ENCODE results near the gene RPS6KA2. TPM values are rescaled to one million over a fixed set of nuclear protein-coding genes. Genes with fewer than 3 reads are reported as not detected.
"Not testable (repeated sequence)": the region's sequence is repeated elsewhere in the genome, so short reads cannot be mapped to it uniquely, and the experiment has no call there.

Gene RPS6KA2
- total RNA-seq, 1 donor from 2014 or later = 34.9 TPM

- no peak for DNase-seq (ENCODE audit: low read depth)
Observed at GRCh38 chr6:166635013-166635970, 8.2 kb upstream of the RPS6KA2 start.

GRCh38 chr6:166634581-166634980, 7.5 kb upstream of the RPS6KA2 start:
- not testable (repeated sequence) for DNase-seq (ENCODE audit: low read depth)

DNA sequence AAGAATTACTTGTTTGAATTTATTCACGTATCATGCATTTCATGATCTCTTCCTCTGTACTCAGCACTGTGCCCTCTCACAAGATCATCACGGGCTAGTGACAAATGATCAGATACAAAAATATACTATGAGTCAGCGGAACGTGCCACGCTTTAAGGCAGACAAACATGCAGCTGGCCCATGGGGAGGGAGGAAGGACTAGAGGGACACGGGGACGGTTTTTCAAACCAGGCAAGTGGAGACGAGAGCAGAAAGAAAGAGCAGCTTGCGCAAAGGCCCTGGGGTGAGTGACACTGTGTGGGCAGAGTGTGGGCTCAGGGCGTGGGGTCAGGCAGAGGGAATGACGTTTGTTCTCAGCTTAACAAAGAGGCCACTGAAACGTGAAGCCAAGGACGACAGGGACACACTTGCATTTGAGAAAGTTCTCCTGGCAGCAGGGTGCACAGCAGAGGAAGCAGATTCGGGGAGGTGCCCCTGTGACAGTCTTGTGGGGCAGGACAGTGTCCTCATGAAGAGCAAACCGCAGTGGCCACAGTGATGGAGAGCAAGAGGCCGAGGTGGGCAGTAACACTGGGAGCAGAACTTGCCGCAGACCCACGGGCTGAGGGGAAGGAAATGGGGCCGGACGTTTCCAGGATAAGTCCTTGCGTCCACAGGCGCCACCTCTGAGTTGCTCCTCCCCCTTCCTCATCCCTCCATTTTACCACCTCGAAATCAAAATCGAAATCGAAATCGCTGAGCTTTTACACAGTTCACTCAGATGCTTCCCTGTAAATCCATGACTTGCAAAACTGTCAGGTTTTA, 6.9 kb upstream of the RPS6KA2 start:
- no peak for DNase-seq (ENCODE audit: low read depth)

DNA sequence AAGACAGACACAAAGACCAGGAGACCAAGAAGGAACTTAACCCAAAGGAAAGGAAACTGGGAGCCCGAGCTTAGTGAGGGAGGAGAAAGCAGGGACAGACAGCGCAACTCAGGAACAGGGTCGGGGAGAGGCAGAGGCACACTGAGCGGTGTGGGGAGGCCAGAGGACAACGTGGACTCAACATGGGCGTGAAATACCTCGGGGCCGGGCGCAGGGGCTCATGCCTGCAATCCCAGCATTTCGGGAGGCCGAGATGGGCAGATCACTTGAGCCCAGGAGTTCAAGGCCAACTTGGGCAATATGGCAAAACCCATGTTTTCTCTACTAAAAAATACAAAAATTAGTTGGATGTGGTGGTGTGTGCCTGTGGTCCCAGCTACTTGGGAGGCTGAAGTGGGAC, 5.7 kb upstream of the RPS6KA2 start:
- DNase-seq (ENCODE audit: low read depth) = no peak

GRCh38 chr6:166630462-166630861, 3.4 kb upstream of the RPS6KA2 start:
- DNase-seq (ENCODE audit: low read depth) = no peak

GRCh38 chr6:166629628-166630027, 2.6 kb upstream of the RPS6KA2 start:
- no peak for DNase-seq (ENCODE audit: low read depth)

DNA sequence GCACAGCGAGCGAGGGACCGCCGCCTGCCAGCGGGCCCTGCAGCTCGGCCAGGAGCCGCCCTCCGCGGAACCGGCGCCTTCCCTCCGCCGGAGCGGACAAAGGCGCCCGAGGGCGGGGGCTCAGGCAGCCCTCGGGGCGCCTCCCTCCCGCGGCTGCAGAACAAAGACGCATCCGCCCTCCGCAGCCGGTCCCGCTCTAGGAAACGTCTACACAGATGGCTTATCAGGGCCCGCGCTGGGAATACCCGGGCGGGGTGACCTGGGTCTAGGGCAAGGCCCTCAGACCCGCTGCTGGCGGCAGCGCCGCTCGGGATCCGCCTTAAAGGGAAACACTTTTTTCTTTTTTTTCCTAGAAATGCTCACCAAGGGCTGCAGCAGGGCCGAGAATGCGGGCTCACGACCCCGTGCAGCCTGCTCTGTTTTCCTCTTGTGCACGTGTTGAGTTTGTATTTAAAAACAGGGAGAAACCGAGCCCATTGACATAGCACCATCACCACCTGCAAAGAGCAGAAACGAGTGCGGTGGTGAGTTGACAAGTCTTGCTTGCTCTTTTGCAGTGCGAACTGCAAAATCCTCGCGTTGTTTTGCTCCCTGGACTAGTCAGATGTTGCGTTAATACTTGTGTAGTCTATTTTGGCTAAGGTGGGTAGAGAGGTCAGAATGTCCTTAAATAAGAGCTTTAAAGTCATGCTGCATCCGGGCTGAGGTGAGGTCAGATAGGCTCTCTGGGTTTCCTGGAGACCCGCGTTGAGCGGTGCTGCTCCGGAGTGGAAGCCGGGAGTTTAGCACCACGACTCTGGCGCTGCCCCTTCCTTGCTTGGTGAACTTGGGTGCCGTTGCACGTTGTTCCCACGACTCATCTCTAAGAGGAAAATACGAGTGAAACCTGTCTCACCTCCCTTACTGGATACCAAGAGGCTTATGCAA, 1.1 kb upstream of the RPS6KA2 start:
- DNase-seq (ENCODE audit: low read depth) = peak; percentile 33

DNA sequence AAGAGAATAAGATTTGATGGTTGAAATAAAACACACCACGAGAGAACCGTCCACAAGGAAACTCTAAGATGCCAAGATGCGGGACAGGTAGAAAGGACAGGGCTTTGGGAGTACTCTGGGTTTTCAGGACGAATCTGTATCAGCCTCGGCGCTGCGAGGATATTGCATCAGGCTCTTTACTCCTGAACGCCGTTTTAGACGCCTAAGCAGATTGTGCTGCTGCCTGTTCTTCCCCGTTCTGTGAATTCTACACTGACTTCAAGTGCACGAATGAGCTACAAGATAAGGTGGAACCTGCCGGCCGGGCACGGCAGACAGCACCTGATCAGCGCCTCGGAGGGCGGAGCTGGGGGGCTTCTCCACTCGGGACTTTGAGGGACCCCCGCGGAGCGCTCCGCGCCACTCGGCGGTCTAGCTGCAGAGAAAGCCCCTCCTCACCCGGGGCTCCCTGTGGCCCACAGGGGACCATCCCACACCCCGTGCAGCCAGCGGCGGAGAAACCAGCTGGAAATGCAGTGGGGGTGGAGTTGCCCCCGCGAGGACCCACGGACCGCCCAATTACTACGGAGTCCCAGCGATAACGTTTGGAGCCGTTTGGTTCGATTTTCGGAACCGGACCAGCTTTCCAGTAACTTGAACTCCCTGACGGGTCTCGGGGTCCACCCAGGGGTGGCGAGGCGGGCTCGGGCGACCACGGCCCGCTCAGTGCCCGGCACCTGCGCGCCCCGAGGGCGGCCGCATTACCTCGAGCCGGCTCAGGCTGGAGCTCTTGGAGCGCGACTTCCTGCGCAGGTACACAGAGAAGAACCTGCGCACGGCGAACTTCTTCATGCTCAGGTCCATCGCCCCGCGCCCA, 646 bp downstream of the RPS6KA2 start:
- peak; percentile 45 for DNase-seq (ENCODE audit: low read depth)

DNA sequence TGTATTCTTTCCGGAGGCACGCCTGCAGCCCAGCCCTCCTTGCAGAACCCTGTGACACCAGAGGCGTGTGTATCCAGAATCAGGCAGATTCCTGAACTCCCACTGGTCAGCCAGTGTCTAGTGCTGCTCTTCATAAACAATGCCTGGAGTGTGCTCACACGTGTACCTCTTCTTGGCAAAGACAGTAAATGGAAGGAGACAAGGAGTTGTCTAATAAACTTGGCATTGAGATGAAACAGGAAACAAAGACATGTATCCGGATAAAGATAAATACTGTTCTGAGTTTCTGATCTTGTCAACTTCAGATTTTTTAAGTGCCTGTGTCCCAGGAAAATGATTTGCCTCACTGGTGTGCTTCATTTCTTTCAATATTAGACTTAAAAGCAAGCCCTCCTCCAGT, 1.7 kb downstream of the RPS6KA2 start:
- no peak for DNase-seq (ENCODE audit: low read depth)

GRCh38 chr6:166624275-166624674, 2.8 kb downstream of the RPS6KA2 start:
- no peak for DNase-seq (ENCODE audit: low read depth)

DNA sequence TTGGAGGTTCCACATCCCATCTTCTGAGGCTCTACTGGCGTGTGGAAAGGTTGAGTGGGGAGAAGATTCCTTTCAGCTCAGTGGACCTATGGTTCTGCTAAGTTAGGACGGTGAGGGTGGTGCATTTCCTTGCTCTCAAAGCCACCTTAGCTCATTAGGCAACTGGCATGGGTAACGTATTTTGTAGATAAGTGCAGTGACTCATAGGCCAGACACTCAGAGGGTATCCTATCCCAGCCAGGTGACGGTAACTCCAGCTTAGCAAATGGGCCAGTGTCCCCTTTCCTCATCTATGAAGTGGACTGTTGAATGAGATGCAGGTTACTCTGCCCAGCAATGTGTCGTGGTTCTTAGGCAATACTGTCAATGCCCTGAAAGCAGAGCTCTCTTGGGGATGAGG, 3.7 kb downstream of the RPS6KA2 start:
- DNase-seq (ENCODE audit: low read depth) = peak; percentile 40

- peak; percentile 38 for DNase-seq (ENCODE audit: low read depth)
Observed at GRCh38 chr6:166621114-166621540, 5.9 kb downstream of the RPS6KA2 start.

- DNase-seq (ENCODE audit: low read depth) = no peak
Observed at GRCh38 chr6:166620478-166621113, 6.5 kb downstream of the RPS6KA2 start.

DNA sequence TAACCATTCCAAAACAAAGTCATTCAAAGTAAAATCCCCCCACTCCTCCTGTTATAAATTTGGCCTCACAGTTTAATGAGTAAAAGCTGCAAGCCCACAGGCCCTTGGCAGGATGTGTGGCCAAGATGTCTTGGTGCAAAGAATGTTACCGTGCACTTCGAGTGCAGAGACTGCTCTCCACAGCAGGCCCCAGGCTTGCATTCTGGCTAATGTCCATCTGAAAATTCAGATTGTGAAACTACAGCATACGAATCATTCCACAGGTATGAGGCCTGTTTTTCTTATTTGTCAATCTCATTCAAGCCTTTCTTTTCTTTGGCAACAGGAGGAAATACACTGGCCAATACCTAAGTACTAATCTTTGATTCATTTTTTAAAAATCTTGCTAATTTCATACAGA, 7.1 kb downstream of the RPS6KA2 start:
- peak; percentile 97 for DNase-seq (ENCODE audit: low read depth)

DNA sequence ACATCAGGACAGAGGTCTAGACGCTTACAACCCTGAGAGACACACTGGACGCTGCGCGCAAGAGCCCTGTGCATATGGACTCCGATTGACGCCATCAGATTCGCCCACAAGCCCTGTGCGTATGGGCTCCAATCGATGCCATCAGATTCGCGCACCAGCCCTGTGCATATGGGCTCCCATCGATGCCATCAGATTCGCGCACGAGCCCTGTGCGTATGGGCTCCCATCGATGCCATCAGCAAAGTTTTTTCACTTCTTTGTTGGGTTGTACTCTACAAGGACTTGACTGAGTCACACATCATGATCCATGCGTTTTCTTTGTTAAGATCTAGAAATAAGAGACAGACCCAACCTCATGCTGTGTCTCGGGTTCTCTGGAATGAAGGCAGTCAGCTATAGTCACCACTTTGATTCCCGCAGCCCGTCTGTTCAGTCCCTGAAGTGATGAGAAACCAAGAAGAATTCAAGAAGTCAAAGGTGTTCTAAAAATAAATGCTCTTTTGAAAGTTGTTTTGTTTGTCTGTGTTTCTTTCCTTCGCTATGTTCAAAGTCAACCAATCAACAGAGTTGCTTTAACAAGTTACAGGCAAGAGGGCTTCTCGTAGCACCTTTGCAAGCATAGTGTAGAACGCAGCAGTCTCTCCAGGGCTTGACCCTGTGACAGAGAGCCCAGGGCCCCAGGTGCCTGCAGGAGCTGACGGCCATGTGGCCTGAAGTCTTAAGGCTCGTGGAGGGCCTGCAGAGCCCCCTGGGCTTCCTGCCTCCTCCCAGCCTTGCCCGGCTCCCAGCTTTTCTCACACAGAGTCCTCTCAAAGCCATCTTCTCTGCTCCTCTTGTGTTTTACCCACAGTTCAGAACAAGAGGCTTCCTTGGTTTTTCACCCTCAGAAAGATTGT, 7.9 kb downstream of the RPS6KA2 start:
- peak; percentile 41 for DNase-seq (ENCODE audit: low read depth)

DNA sequence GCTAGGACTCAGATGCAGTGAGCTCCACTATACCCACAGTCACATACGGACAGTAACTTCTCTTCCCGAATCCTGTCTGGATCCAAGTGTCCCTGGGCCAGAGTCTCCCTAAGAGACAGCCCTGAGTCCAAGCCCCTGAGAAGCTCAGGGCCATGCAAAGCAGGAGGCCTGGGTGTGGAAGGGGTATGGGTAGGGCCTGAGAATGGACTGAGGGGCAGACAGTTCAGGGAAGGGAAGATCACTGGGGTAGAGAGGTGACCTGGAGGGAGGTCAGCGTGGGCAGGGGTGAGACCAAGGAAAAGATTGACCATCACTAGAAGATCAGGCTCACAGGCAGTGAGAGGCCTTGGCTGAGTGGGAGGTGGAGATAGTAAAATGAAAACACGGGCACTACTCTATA, 8.8 kb downstream of the RPS6KA2 start:
- DNase-seq (ENCODE audit: low read depth) = no peak

- DNase-seq (ENCODE audit: low read depth) = no peak
Observed at GRCh38 chr6:166617359-166617758, 9.7 kb downstream of the RPS6KA2 start.

DNA sequence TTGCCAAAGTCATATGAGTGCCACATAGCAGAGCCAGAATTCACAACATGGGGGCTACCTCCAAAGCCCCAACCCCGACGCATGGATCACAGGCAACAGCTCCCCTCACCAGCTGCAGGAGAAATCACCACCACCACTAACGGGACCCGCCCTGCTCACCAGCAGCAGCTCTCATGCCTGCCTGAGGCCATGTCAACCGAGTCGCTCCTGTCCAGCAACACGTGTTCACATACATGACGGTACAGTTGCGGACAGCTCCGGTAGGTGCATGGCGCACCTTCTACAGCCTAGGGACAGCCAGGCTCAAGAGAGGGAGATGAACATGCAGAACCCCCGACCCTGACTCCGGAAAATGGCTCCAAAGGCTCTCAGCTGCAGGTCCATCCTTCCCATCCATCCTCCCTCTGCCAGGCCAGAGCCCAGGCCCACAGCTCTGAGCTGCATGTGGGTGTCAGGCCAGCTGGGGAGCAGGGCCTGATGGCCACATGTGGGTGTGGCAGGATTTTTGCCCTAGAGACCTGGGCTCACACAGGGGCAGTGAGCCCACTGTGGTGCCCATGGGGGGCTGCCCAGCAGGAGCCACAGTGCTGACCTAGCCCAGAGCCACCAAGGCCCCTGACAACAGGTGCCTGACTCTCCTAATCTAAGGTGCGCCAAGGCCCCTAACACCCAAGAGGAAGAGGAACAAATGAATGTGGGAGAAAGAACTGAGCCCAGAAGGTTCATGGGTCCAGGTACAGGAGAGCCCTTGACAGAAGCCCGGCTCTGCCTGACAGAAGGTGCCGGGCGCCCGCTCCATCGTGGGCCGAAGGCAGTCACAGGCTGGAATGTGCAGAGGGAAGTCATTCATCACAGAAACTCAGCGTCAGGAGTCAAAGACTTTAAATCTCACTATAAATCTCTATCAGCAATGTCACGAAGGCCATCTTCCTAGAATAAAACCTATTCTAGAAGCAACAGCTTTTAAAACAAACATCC, 10.5 kb downstream of the RPS6KA2 start:
- DNase-seq (ENCODE audit: low read depth) = no peak
